ENCODE measurements around the gene GLIS2. TPM values are rescaled to one million over a fixed set of nuclear protein-coding genes. Genes with fewer than 3 reads are reported as not detected.

The GLIS2 gene
- polyA plus RNA-seq, 2 of the 4 experiments (the other 2 are of a cell fraction): 5.5 to 15.8 TPM

DNA sequence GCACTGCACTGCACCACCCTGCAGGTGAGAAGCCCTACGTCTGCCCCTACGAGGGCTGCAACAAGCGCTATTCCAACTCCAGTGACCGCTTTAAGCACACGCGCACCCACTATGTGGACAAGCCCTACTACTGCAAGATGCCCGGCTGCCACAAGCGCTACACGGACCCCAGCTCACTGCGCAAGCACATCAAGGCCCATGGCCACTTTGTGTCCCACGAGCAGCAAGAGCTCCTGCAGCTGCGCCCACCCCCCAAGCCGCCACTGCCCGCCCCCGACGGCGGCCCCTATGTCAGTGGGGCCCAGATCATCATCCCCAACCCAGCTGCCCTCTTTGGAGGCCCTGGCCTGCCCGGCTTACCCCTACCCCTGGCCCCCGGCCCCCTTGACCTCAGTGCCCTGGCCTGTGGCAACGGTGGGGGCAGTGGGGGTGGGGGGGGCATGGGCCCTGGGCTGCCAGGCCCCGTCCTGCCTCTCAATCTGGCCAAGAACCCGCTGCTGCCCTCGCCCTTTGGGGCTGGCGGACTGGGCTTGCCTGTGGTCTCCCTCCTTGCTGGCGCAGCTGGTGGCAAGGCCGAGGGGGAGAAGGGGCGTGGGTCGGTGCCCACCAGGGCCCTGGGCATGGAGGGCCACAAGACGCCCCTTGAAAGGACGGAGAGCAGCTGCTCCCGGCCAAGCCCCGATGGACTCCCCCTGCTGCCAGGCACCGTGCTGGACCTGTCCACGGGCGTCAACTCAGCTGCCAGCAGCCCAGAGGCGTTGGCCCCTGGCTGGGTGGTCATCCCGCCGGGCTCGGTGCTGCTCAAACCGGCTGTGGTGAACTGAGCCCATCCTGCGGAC, 21.1 kb downstream of the GLIS2 start (continued):
- no peak for TF ChIP-seq ZC3H11A (IDR thresholded peaks at IDR 0.05)
- no peak for TF ChIP-seq EHMT2 (IDR thresholded peaks at IDR 0.05; ENCODE audit: low read depth)
- no peak for TF ChIP-seq MYC (IDR thresholded peaks at IDR 0.05; ENCODE audit: borderline replicate concordance, low read length)
- no peak for TF ChIP-seq ZSCAN20 (CRISPR knock-in tag; IDR thresholded peaks at IDR 0.05)
- TF ChIP-seq SREBF2 (IDR thresholded peaks at IDR 0.05): no peak
- no peak for TF ChIP-seq HOXB5 (CRISPR knock-in tag; IDR thresholded peaks at IDR 0.05)
- TF ChIP-seq SMC3 (IDR thresholded peaks at IDR 0.05): no peak
- TF ChIP-seq PBX3 (IDR thresholded peaks at IDR 0.05): no peak
- no peak for TF ChIP-seq MAZ (IDR thresholded peaks at IDR 0.05; ENCODE audit: borderline replicate concordance, low read depth, low read length)

- Histone ChIP-seq H3K4me3 (no peak overlapping the region), H3K9me3 (no peaks in the 10 kb centered on the region), H3K4me1 (peaks cover 17% of the 10 kb centered on the region; the same call in 2 of the 3 replicates), H3K27ac (peak overlapping the region in 1 of 2 experiments; percentile 27; a peak in 1 of 6 replicates), H3K4me2 (no peak overlapping the region)
- no peak for FAIRE-seq
- TF ChIP-seq POLR2AphosphoS2 (conservative IDR thresholded peaks at IDR 0.05; ENCODE audit: low read length): 0 out of 2 replicates have a peak, but pooled peaks have one; percentile 44
- no peak for TF ChIP-seq NFE2L2 (conservative IDR thresholded peaks at IDR 0.05; ENCODE audit: low read length)
- POLR2A ChIA-PET: interaction anchor here (0.6 kb wide), 1 partner anchor 30 kb away, joined by 3 read pairs; no protein-coding TSS in a partner anchor
- CTCF ChIA-PET: interaction anchor here (0.9 to 22.8 kb wide), 8 partner anchors 8 to 67 kb away, joined by 3 to 423 read pairs (median 34); partner anchors contain the start of genes GLIS2 and PAM16
- no peak for DNase-seq (ENCODE audit: low read depth in 1 of 2, low spot score in 1 of 2)
- peak in 1 of 2 experiments; percentile 5; a peak in 2 of 6 replicates for ATAC-seq
- 75% methylated on average over 8 of the region's 12 CpGs for WGBS (ENCODE audit: missing lambda C conversion rate)
Observed at GRCh38 chr16:4337540-4338088, 21.7 kb downstream of the GLIS2 start.

GRCh38 chr16:4338125-4338582, 22.3 kb downstream of the GLIS2 start:
- DNase-seq (ENCODE audit: low read depth in 1 of 2, low spot score in 1 of 2): no peak
- WGBS (ENCODE audit: missing lambda C conversion rate): 79% methylated on average over 6 of the region's 12 CpGs
- peak; percentile 28 to 39; a peak in 5 of 6 replicates for ATAC-seq
- no peak for FAIRE-seq
- Histone ChIP-seq H3K9me3 (no peaks in the 10 kb centered on the region), H3K4me1 (peaks cover 17% of the 10 kb centered on the region; the same call in 2 of the 3 replicates), H3K4me2 (no peak overlapping the region), H3K27ac (peak overlapping the region in 1 of 2 experiments; percentile 53; a peak in 3 of 6 replicates), H3K4me3 (no peak overlapping the region)
- ChIA-PET CTCF (interaction anchor here (0.9 to 22.8 kb wide), 8 partner anchors 8 to 66 kb away, joined by 3 to 423 read pairs (median 34); partner anchors contain the start of genes GLIS2 and PAM16), POLR2A (interaction anchor here (1.0 kb wide), 1 partner anchor 14 kb away, joined by 3 read pairs; no protein-coding TSS in a partner anchor)
- peak; percentile 6; the same call in 1 of the 3 replicates for TF ChIP-seq SMC3 (IDR thresholded peaks at IDR 0.05)
- TF ChIP-seq TFCP2L1 (CRISPR knock-in tag; IDR thresholded peaks at IDR 0.05): no peak

- no peak overlapping the region for H3K4me2 ChIP-seq
- no peak overlapping the region for H3K4me3 ChIP-seq
- ATAC-seq (peak; percentile 15 to 28; a peak in 5 of 6 replicates), DNase-seq (ENCODE audit: low read depth in 1 of 2, low spot score in 1 of 2) (no peak), FAIRE-seq (no peak)
- ChIA-PET POLR2A (interaction anchor here (1.0 kb wide), 1 partner anchor 13 kb away, joined by 3 read pairs; no protein-coding TSS in a partner anchor), CTCF (interaction anchor here (0.9 to 22.8 kb wide), 9 partner anchors 8 to 66 kb away, joined by 3 to 423 read pairs (median 10); partner anchors contain the start of genes GLIS2 and PAM16)
- H3K9me3 ChIP-seq: no peaks in the 10 kb centered on the region
- H3K27ac ChIP-seq: peak overlapping the region in 1 of 2 experiments; percentile 53; a peak in 3 of 6 replicates
- WGBS (ENCODE audit: missing lambda C conversion rate): 96% methylated on average over 3 of the region's 10 CpGs
- H3K4me1 ChIP-seq: peaks cover 17% of the 10 kb centered on the region; the same call in 2 of the 3 replicates
- no peak for TF ChIP-seq TP53 (CRISPR knock-in tag; IDR thresholded peaks at IDR 0.05)
- peak; percentile 35; the same call in 1 of the 2 replicates for TF ChIP-seq PBX3 (IDR thresholded peaks at IDR 0.05)
Observed at GRCh38 chr16:4338712-4339299, 22.9 kb downstream of the GLIS2 start.

All from A549 (cell line).